ENCODE measurements around the gene ZBTB20. TPM values are rescaled to one million over a fixed set of nuclear protein-coding genes. Genes with fewer than 3 reads are reported as not detected.

The ZBTB20 gene
- total and polyA plus RNA-seq, 2 donors from 2014 or later, result 0.99 to 142 TPM

DNA sequence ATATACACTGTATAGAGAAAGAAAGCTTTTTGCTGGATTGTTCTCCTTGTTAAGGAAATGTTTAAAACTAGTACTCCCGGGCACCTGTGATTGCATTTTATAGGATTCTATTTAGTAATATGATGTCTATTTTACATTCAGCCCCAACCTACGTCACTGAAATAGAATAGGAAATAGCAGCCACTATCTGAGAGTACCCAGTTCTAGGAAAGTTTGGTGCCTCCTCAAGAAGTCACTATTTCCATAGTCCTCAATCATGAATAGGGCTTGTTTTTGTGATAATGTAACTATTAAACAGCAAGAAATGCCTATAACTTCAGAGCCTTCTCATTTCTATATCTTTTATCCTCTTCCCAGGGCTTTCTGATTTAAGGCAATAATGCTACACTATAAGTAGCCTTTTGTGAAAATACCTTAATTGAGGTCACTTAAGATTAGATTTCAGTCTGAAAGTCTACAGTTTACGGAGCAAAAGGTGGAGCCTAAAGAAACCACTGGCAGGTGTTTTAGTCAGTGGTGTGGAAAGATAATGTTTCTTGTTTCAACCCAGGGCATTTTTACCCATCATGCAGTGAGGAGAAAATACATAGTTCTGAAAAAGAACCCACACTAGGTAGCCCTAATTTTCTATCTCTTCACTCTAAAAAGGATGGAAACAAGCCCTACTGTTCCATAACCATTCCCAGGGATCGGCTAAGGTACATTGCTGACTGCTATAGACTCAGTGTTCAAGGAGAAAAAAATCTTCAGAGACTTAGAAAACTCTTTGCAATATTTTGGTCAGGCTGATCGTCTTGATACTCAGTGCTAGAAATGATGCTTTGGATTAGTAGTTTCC lies 814.5 kb downstream of the ZBTB20 start:
- Histone ChIP-seq H3K27me3 (ENCODE audit: control insufficient read depth, insufficient read depth, low read length) (no peaks in the 10 kb centered on the region), H3K9me3 (ENCODE audit: control insufficient read depth in 2 of 3, insufficient read depth in 1 of 3, low read length in 3 of 3) (no peaks in the 10 kb centered on the region), H3K36me3 (ENCODE audit: control insufficient read depth in 2 of 3, insufficient read depth in 3 of 3, low read length in 3 of 3) (peaks cover 0 to 13% (median 0%) of the 10 kb centered on the region in 3 donors), H3K4me3 (ENCODE audit: low read length in 3 of 3) (no peak overlapping the region), H3K27ac (ENCODE audit: low read depth in 2 of 2, low read length in 2 of 2) (no peak overlapping the region), H3K9ac (ENCODE audit: low read length in 3 of 3) (no peak overlapping the region), H3K4me1 (ENCODE audit: control insufficient read depth in 2 of 3, insufficient read depth in 2 of 3, low read depth in 1 of 3, low read length in 3 of 3) (peaks cover 0 to 4% (median 0%) of the 10 kb centered on the region in 3 donors)
- DNase-seq, result no peak
- intact Hi-C loops (cut with DNase I), result no loop called here
- no peak for FAIRE-seq
- TF ChIP-seq, protein P1, sequence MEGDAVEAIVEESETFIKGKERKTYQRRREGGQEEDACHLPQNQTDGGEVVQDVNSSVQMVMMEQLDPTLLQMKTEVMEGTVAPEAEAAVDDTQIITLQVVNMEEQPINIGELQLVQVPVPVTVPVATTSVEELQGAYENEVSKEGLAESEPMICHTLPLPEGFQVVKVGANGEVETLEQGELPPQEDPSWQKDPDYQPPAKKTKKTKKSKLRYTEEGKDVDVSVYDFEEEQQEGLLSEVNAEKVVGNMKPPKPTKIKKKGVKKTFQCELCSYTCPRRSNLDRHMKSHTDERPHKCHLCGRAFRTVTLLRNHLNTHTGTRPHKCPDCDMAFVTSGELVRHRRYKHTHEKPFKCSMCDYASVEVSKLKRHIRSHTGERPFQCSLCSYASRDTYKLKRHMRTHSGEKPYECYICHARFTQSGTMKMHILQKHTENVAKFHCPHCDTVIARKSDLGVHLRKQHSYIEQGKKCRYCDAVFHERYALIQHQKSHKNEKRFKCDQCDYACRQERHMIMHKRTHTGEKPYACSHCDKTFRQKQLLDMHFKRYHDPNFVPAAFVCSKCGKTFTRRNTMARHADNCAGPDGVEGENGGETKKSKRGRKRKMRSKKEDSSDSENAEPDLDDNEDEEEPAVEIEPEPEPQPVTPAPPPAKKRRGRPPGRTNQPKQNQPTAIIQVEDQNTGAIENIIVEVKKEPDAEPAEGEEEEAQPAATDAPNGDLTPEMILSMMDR (IDR thresholded peaks at IDR 0.05; ENCODE audit: borderline replicate concordance, extremely low read depth, insufficient read depth), result no peak

DNA sequence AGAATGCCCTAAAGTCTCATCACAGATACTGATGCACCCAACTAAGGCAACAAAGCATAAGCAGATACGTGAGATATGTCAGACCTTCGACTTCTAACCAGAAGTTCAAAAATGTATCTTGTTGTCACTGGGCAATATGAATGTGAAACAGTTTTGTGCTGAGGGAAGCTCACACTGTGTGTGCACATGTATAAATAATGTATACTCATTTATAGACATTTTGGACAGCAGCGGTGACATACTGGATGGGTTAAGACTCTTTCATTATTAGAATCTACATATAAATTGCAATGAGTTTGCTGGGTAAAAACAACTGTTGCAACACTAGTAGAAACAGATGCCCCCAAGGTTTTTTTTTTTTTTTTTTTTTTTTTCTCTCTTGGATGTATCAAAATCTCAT lies 815.4 kb downstream of the ZBTB20 start:
- DNase-seq, result no peak
- Histone ChIP-seq H3K36me3 (ENCODE audit: control insufficient read depth in 2 of 3, insufficient read depth in 3 of 3, low read length in 3 of 3) (peaks cover 0 to 8% (median 0%) of the 10 kb centered on the region in 3 donors), H3K9ac (ENCODE audit: low read length in 3 of 3) (no peak overlapping the region), H3K4me1 (ENCODE audit: control insufficient read depth in 2 of 3, insufficient read depth in 2 of 3, low read depth in 1 of 3, low read length in 3 of 3) (peaks cover 0 to 4% (median 0%) of the 10 kb centered on the region in 3 donors), H3K9me3 (ENCODE audit: control insufficient read depth in 2 of 3, insufficient read depth in 1 of 3, low read length in 3 of 3) (no peaks in the 10 kb centered on the region), H3K27ac (ENCODE audit: low read depth in 2 of 2, low read length in 2 of 2) (no peak overlapping the region), H3K4me3 (ENCODE audit: low read length in 3 of 3) (no peak overlapping the region), H3K27me3 (ENCODE audit: control insufficient read depth, insufficient read depth, low read length) (no peaks in the 10 kb centered on the region)
- FAIRE-seq, result no peak
- TF ChIP-seq, protein P1 (IDR thresholded peaks at IDR 0.05; ENCODE audit: borderline replicate concordance, extremely low read depth, insufficient read depth), result no peak
- intact Hi-C loops (cut with DNase I), result no loop called here

DNA sequence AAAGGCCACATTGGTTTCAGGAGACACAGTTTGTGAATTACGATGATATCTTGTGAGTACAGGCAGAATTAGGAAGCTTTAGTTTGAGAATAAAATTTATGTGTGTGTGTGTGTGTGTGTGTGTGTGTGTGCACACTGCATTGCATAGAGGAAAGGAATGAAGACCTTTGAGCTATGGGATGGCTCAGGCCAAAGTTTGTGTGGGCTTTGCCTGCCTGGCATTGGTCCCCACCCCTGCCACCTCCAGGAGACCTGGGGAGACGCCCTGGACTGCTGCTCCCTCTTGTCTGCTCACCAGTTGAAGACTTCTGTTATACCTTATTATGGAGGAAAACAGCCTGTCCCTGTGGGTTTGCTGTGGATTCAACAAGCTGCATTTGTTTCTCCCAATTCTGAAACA lies 816.1 kb downstream of the ZBTB20 start:
- intact Hi-C loops (cut with DNase I), result no loop called here
- Histone ChIP-seq H3K4me3 (ENCODE audit: low read length in 3 of 3) (no peak overlapping the region), H3K4me1 (ENCODE audit: control insufficient read depth in 2 of 3, insufficient read depth in 2 of 3, low read depth in 1 of 3, low read length in 3 of 3) (peaks cover 0 to 4% (median 0%) of the 10 kb centered on the region in 3 donors), H3K36me3 (ENCODE audit: control insufficient read depth in 2 of 3, insufficient read depth in 3 of 3, low read length in 3 of 3) (peaks cover 0 to 7% (median 0%) of the 10 kb centered on the region in 3 donors), H3K9me3 (ENCODE audit: control insufficient read depth in 2 of 3, insufficient read depth in 1 of 3, low read length in 3 of 3) (no peaks in the 10 kb centered on the region), H3K9ac (ENCODE audit: low read length in 3 of 3) (no peak overlapping the region), H3K27me3 (ENCODE audit: control insufficient read depth, insufficient read depth, low read length) (no peaks in the 10 kb centered on the region), H3K27ac (ENCODE audit: low read depth in 2 of 2, low read length in 2 of 2) (no peak overlapping the region)
- DNase-seq, result no peak
- TF ChIP-seq, protein P1 (IDR thresholded peaks at IDR 0.05; ENCODE audit: borderline replicate concordance, extremely low read depth, insufficient read depth), result no peak
- no peak for FAIRE-seq

Measured in kidney (tissue), 14 donors.